ENCODE results near the gene RAB8A.
"Not testable (repeated sequence)": the region's sequence is repeated elsewhere in the genome, so short reads cannot be mapped to it uniquely, and the experiment has no call there.

Gene RAB8A

GRCh38 chr19:16098416-16098768, 13.3 kb upstream of the RAB8A start:
- POLR2A ChIA-PET, result no interaction called here
- no peak for TF ChIP-seq TARDBP (IDR thresholded peaks at IDR 0.05)
- no peak for TF ChIP-seq SUZ12 (IDR thresholded peaks at IDR 0.05)
- no peak for TF ChIP-seq LEF1 (IDR thresholded peaks at IDR 0.05; ENCODE audit: borderline replicate concordance)
- TF ChIP-seq ZNF384 (IDR thresholded peaks at IDR 0.05), result no peak
- TF ChIP-seq FOXA1 (IDR thresholded peaks at IDR 0.05), result no peak
- no peak for TF ChIP-seq SP1 (IDR thresholded peaks at IDR 0.05)
- TF ChIP-seq HDGF (IDR thresholded peaks at IDR 0.05; ENCODE audit: borderline replicate concordance), result no peak
- TF ChIP-seq FOXK2 (IDR thresholded peaks at IDR 0.05), result no peak
- TF ChIP-seq ELF4 (IDR thresholded peaks at IDR 0.05), result no peak
- no peak for TF ChIP-seq L3MBTL2 (conservative IDR thresholded peaks at IDR 0.05)
- TF ChIP-seq NFRKB (IDR thresholded peaks at IDR 0.05), result no peak
- TF ChIP-seq PKNOX1 (IDR thresholded peaks at IDR 0.05), result no peak
- no peak for TF ChIP-seq FOXM1 (IDR thresholded peaks at IDR 0.05; ENCODE audit: borderline replicate concordance)
- no peak for TF ChIP-seq CTBP1 (IDR thresholded peaks at IDR 0.05; ENCODE audit: borderline replicate concordance)
- TF ChIP-seq ARNT (IDR thresholded peaks at IDR 0.05), result no peak
- no peak for DNase-seq (ENCODE audit: extremely low spot score)
- CTCF ChIA-PET, result no interaction called here

- no peak for TF ChIP-seq TARDBP (IDR thresholded peaks at IDR 0.05)
- no peak for TF ChIP-seq ZNF384 (IDR thresholded peaks at IDR 0.05)
- no peak for TF ChIP-seq LEF1 (IDR thresholded peaks at IDR 0.05; ENCODE audit: borderline replicate concordance)
- no peak for TF ChIP-seq L3MBTL2 (conservative IDR thresholded peaks at IDR 0.05)
- TF ChIP-seq FOXA1 (IDR thresholded peaks at IDR 0.05), result no peak
- TF ChIP-seq ARNT (IDR thresholded peaks at IDR 0.05), result no peak
- TF ChIP-seq BHLHE40 (IDR thresholded peaks at IDR 0.05; ENCODE audit: borderline replicate concordance), result no peak
- TF ChIP-seq CTBP1 (IDR thresholded peaks at IDR 0.05; ENCODE audit: borderline replicate concordance), result no peak
- no peak for DNase-seq (ENCODE audit: extremely low spot score)
- ChIA-PET POLR2A (no interaction called here), CTCF (interaction anchor here (0.6 kb wide), 1 partner anchor 353 kb away, joined by 11 read pairs; no protein-coding TSS in a partner anchor)
Observed at GRCh38 chr19:16098821-16099220, 12.9 kb upstream of the RAB8A start.

GRCh38 chr19:16099314-16099965, 12.2 kb upstream of the RAB8A start:
- not testable (repeated sequence) for DNase-seq (ENCODE audit: extremely low spot score)
- ChIA-PET POLR2A (interaction anchor here (1.8 kb wide), 1 partner anchor 12 kb away, joined by 7 read pairs; no protein-coding TSS in a partner anchor), CTCF (interaction anchor here (0.6 kb wide), 1 partner anchor 354 kb away, joined by 11 read pairs; no protein-coding TSS in a partner anchor)

- POLR2A ChIA-PET, result interaction anchor here (1.8 kb wide), 1 partner anchor 11 kb away, joined by 7 read pairs; no protein-coding TSS in a partner anchor
- TF ChIP-seq HDGF (IDR thresholded peaks at IDR 0.05; ENCODE audit: borderline replicate concordance) (no peak), ELF4 (IDR thresholded peaks at IDR 0.05) (no peak), FOXK2 (IDR thresholded peaks at IDR 0.05) (no peak), LEF1 (IDR thresholded peaks at IDR 0.05; ENCODE audit: borderline replicate concordance) (no peak), TARDBP (IDR thresholded peaks at IDR 0.05) (no peak), PKNOX1 (IDR thresholded peaks at IDR 0.05) (no peak), L3MBTL2 (conservative IDR thresholded peaks at IDR 0.05) (no peak), FOXA1 (IDR thresholded peaks at IDR 0.05) (no peak), SUZ12 (IDR thresholded peaks at IDR 0.05) (no peak), CTBP1 (IDR thresholded peaks at IDR 0.05; ENCODE audit: borderline replicate concordance) (no peak), BHLHE40 (IDR thresholded peaks at IDR 0.05; ENCODE audit: borderline replicate concordance) (no peak), FOXM1 (IDR thresholded peaks at IDR 0.05; ENCODE audit: borderline replicate concordance) (no peak), ARNT (IDR thresholded peaks at IDR 0.05) (no peak), ZNF384 (IDR thresholded peaks at IDR 0.05) (no peak), SP1 (IDR thresholded peaks at IDR 0.05) (no peak), NFRKB (IDR thresholded peaks at IDR 0.05) (no peak)
- DNase-seq (ENCODE audit: extremely low spot score), result no peak
- CTCF ChIA-PET, result no interaction called here
Observed at GRCh38 chr19:16100524-16100923, 11.2 kb upstream of the RAB8A start.

- CTCF ChIA-PET, result interaction anchor here (1.0 kb wide), 1 partner anchor 16 kb away, joined by 4 read pairs; no protein-coding TSS in a partner anchor
- no peak for TF ChIP-seq FOXA1 (IDR thresholded peaks at IDR 0.05)
- no peak for TF ChIP-seq L3MBTL2 (conservative IDR thresholded peaks at IDR 0.05)
- no peak for TF ChIP-seq CTBP1 (IDR thresholded peaks at IDR 0.05; ENCODE audit: borderline replicate concordance)
- TF ChIP-seq TARDBP (IDR thresholded peaks at IDR 0.05), result no peak
- TF ChIP-seq FOXK2 (IDR thresholded peaks at IDR 0.05), result no peak
- TF ChIP-seq PKNOX1 (IDR thresholded peaks at IDR 0.05), result no peak
- no peak for TF ChIP-seq HDGF (IDR thresholded peaks at IDR 0.05; ENCODE audit: borderline replicate concordance)
- TF ChIP-seq ARNT (IDR thresholded peaks at IDR 0.05), result no peak
- TF ChIP-seq ELF4 (IDR thresholded peaks at IDR 0.05), result no peak
- no peak for TF ChIP-seq ZNF384 (IDR thresholded peaks at IDR 0.05)
- TF ChIP-seq LEF1 (IDR thresholded peaks at IDR 0.05; ENCODE audit: borderline replicate concordance), result no peak
- no peak for DNase-seq (ENCODE audit: extremely low spot score)
- POLR2A ChIA-PET, result no interaction called here
Observed at GRCh38 chr19:16104722-16105121, 7.0 kb upstream of the RAB8A start.

- no peak for DNase-seq (ENCODE audit: extremely low spot score)
- TF ChIP-seq LEF1 (IDR thresholded peaks at IDR 0.05; ENCODE audit: borderline replicate concordance) (no peak), SP1 (IDR thresholded peaks at IDR 0.05) (no peak), ARNT (IDR thresholded peaks at IDR 0.05) (no peak), PKNOX1 (IDR thresholded peaks at IDR 0.05) (no peak), FOXM1 (IDR thresholded peaks at IDR 0.05; ENCODE audit: borderline replicate concordance) (no peak), ELF4 (IDR thresholded peaks at IDR 0.05) (no peak), L3MBTL2 (conservative IDR thresholded peaks at IDR 0.05) (no peak)
- CTCF ChIA-PET, result no interaction called here
- POLR2A ChIA-PET, result no interaction called here
Observed at GRCh38 chr19:16106121-16106520, 5.6 kb upstream of the RAB8A start.

Measured in HEK293T (cell line).